Stimulated activated CD8-positive, alpha-beta memory T cell treated with anti-CD3 and anti-CD28 coated beads, Interleukin-7, amount 100 ng/mL, for 4 hours (primary cell): Measurements from ENCODE around the gene CLEC17A.

ENCODE experiments used
- DNase-seq, 2 donors: peaks; one replicate each; pipeline ENCODE4 v3.0.0-alpha.2; 2020; ENCODE audit warnings: low read depth in 2 of 2

The CLEC17A gene

DNA sequence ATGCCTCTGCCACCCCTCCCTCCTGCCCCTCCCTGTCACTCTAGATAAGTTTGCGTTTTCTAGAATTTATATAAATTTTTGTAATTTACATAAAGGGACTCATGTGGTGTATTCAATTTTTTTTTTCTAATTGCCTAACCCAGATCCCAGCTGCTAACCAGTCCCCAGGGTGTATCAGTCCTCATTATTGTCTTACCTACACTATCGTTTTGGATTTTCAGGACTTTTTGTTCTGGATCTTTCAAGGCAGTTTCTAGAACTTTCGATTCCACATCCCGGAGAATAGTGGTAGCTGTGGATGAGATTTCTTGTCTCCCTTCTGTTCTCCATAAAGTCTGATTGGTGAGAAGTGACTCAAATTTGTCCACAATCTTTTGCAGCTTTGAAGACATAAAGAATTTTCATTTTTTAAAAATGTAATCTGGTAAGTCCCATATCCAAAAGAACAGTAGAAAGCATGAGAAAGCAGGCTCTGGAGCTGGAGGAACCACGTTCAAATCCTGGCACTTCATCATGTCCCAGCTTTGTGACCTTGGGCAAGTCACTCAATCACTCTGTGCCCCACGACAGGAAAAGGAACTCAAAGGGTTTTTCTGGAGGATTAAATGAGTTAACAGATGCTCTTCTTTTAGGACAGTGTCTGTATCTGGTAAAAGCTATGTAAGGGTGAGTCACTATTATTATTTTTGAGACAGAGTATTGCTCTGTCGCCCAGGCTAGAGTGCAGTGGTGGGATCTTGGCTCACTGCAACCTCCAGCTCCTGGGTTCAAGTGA lies 72.1 kb downstream of the CLEC17A start:
- DNase-seq = no peak

DNA sequence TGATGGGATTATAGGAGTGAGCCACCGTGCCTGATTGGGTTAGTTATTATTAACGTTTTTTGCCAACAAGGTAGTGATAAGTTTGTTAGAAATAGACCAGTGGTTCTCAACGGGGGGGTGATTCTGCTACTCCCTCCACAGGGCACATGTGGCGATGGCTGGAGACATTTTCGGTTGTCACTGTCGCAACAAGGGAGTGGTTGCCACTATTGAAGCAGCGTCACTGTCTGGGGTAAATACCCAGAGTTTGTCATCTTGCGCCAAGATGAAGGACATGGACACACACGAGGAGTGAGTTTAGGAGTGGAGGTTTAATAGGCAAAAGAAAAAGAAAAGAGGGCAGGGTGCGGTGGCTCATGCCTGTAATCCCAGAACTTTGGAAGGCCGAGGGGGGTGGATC lies 72.8 kb downstream of the CLEC17A start:
- no peak for DNase-seq

DNA sequence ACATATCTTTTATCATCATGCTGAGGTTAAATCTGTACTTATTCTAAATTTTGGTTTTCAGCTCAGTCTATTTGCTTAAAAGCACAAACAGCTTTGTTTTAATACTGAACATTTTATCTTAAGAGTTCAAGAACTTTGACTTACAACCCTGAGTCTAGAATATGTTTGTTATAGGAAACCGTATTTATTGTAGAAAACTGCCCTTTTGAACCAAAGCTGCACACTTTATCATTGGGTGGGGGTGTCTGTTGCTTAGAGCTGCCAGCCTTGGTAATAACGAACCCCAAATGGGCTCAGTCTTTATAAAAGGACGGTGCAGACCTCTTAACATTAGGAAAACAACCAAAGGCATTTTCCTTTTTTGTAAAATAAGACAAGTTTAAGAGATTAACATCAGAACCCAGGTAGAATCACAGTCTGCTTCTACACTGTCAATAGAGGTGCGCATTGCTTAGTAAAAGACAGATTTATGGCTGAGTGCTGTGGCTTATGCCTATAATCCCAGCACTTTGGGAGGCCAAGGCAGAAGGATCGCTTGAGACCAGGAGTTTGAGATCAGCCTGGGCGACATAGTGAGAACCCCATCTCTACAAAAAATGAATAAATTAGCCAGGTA lies 77.1 kb downstream of the CLEC17A start:
- no peak for DNase-seq

DNA sequence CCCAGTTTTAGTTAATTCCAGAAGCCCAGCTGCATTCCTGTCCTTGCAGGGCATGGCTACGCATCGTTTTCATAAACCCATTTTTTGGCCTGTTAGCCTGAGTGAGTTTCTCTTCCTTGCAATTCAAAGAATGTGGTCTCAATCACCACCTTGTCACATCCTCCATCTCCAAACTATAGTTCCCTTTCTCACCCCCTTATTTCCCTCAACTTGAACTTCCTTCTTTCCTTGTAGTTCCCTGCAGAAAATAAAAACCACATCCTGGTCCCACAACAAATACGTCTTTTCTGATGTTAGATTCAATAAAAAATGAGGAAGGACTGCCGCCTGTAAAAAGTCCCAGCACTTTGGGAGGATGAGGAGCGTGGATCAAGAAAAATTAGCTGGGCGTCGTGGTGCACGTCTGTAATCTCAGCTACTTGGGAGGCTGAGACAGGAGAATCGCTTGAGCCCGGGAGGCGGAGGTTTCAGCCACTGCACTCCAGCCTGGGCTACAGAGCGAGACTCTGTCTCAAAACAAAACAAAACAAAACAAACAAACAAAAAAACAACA lies 78.6 kb downstream of the CLEC17A start:
- DNase-seq = no peak
